Measurements from ENCODE around the gene PKD1. TPM values are rescaled to one million over a fixed set of nuclear protein-coding genes. Genes with fewer than 3 reads are reported as not detected.
"Not testable (repeated sequence)": the region's sequence is repeated elsewhere in the genome, so short reads cannot be mapped to it uniquely, and the experiment has no call there.

Gene PKD1
- 100 to 1,000 TPM; 205 to 349 TPM for total RNA-seq

- H3K4me1 ChIP-seq (replicated peaks); H3K9me3 ChIP-seq; H3K27me3 ChIP-seq (replicated peaks; ENCODE audit: insufficient read depth); intact Hi-C loops (cut with DNase I); H3K36me3 ChIP-seq: not testable (repeated sequence)
- Histone ChIP-seq H3K27ac (peak within 1 kb of the TSS; percentile 77 to 82), H3K4me3 (peak within 1 kb of the TSS; percentile 41 to 50)
- TF ChIP-seq POLR2A (IDR thresholded peaks at IDR 0.05): peak; percentile 20
- peak; percentile 89 for TF ChIP-seq POLR2AphosphoS5 (IDR thresholded peaks at IDR 0.05)
- WGBS: under 1% methylated on average over 20 of the region's 81 CpGs
- DNase-seq (ENCODE audit: low spot score): peak; percentile 99
Observed at GRCh38 chr16:2135770-2136490, at the start of gene PKD1. Gene PKD1, minus strand, starts transcription at chr16:2135898. Its CDS starts 209 bp downstream, at chr16:2135689.

GRCh38 chr16:2184962-2185361, 49.3 kb upstream of the PKD1 start:
- H3K36me3 ChIP-seq: no peaks in the 10 kb centered on the region
- intact Hi-C loops (cut with DNase I): no loop called here
- no peak for DNase-seq (ENCODE audit: low spot score)
- TF ChIP-seq CTCF (IDR thresholded peaks at IDR 0.05): no peak
- TF ChIP-seq POLR2A (IDR thresholded peaks at IDR 0.05): no peak
- no peak for TF ChIP-seq POLR2AphosphoS5 (IDR thresholded peaks at IDR 0.05)
- WGBS: 88% methylated on average over 20 of the region's 20 CpGs
- no peaks in the 10 kb centered on the region for H3K27me3 ChIP-seq (replicated peaks; ENCODE audit: insufficient read depth)
- no peaks in the 10 kb centered on the region for H3K9me3 ChIP-seq
- H3K27ac ChIP-seq: no peak overlapping the region
- no peak overlapping the region for H3K4me3 ChIP-seq
- H3K4me1 ChIP-seq (replicated peaks): no peaks in the 10 kb centered on the region

- 87% methylated on average over 19 of the region's 19 CpGs for WGBS
- intact Hi-C loops (cut with DNase I): no loop called here
Observed at GRCh38 chr16:2184346-2184745, 48.6 kb upstream of the PKD1 start.

GRCh38 chr16:2183671-2184070, 48.0 kb upstream of the PKD1 start:
- 93% methylated on average over 30 of the region's 30 CpGs for WGBS
- Histone ChIP-seq H3K36me3 (no peaks in the 10 kb centered on the region), H3K27me3 (replicated peaks; ENCODE audit: insufficient read depth) (no peaks in the 10 kb centered on the region), H3K27ac (no peak overlapping the region), H3K4me3 (no peak overlapping the region), H3K9me3 (no peaks in the 10 kb centered on the region), H3K4me1 (replicated peaks) (no peaks in the 10 kb centered on the region)
- intact Hi-C loops (cut with DNase I): no loop called here
- DNase-seq (ENCODE audit: low spot score): no peak
- TF ChIP-seq POLR2A (IDR thresholded peaks at IDR 0.05) (no peak), CTCF (IDR thresholded peaks at IDR 0.05) (no peak), POLR2AphosphoS5 (IDR thresholded peaks at IDR 0.05) (no peak)

More at GRCh38 chr16:2184346-2184745, 48.6 kb upstream of the PKD1 start:
- no peaks in the 10 kb centered on the region for H3K4me1 ChIP-seq (replicated peaks)
- TF ChIP-seq CTCF (IDR thresholded peaks at IDR 0.05) (no peak), POLR2A (IDR thresholded peaks at IDR 0.05) (no peak), POLR2AphosphoS5 (IDR thresholded peaks at IDR 0.05) (no peak)
- no peaks in the 10 kb centered on the region for H3K36me3 ChIP-seq
- H3K27me3 ChIP-seq (replicated peaks; ENCODE audit: insufficient read depth): no peaks in the 10 kb centered on the region
- no peak overlapping the region for H3K4me3 ChIP-seq
- no peak overlapping the region for H3K27ac ChIP-seq
- DNase-seq (ENCODE audit: low spot score): no peak
- no peaks in the 10 kb centered on the region for H3K9me3 ChIP-seq

GRCh38 chr16:2181952-2182351, 46.3 kb upstream of the PKD1 start:
- no peaks in the 10 kb centered on the region for H3K4me1 ChIP-seq (replicated peaks)
- 93% methylated on average over 20 of the region's 20 CpGs for WGBS
- no peak overlapping the region for H3K4me3 ChIP-seq
- no peaks in the 10 kb centered on the region for H3K27me3 ChIP-seq (replicated peaks; ENCODE audit: insufficient read depth)
- H3K27ac ChIP-seq: no peak overlapping the region
- intact Hi-C loops (cut with DNase I): no loop called here
- no peaks in the 10 kb centered on the region for H3K9me3 ChIP-seq
- H3K36me3 ChIP-seq: no peaks in the 10 kb centered on the region
- TF ChIP-seq CTCF (IDR thresholded peaks at IDR 0.05) (no peak), POLR2A (IDR thresholded peaks at IDR 0.05) (no peak), POLR2AphosphoS5 (IDR thresholded peaks at IDR 0.05) (no peak)
- DNase-seq (ENCODE audit: low spot score): no peak
